GM12865 (cell line): ENCODE data around the gene PCSK9.

Experiments
- DNase-seq: peaks from one replicate; pipeline ENCODE4 v3.0.0; 2010; ENCODE audit warnings: low read depth
- H3K4me3 ChIP-seq: 2 replicates; pipeline ENCODE4 v1.5.1; 2011; ENCODE audit warnings: mild to moderate bottlenecking, low read depth, low read length, control low read depth
- TF ChIP-seq, protein P1 (sequence below): IDR thresholded peaks from 2 replicates; pipeline ENCODE4 v1.5.1; 2011; ENCODE audit warnings: low read length, control low read depth, low read depth, inconsistent platforms; ENCODE audit not compliant: insufficient read depth; ENCODE audit errors: missing control alignments

Gene PCSK9

GRCh38 chr1:55039342-55040082, at the start of gene PCSK9:
TSS of gene PCSK9 (plus strand) at chr1:55039548. CDS start at chr1:55039838, 290 bp downstream.
- no peak for DNase-seq
- no peak within 1 kb of the TSS for H3K4me3 ChIP-seq
- TF ChIP-seq, protein P1, sequence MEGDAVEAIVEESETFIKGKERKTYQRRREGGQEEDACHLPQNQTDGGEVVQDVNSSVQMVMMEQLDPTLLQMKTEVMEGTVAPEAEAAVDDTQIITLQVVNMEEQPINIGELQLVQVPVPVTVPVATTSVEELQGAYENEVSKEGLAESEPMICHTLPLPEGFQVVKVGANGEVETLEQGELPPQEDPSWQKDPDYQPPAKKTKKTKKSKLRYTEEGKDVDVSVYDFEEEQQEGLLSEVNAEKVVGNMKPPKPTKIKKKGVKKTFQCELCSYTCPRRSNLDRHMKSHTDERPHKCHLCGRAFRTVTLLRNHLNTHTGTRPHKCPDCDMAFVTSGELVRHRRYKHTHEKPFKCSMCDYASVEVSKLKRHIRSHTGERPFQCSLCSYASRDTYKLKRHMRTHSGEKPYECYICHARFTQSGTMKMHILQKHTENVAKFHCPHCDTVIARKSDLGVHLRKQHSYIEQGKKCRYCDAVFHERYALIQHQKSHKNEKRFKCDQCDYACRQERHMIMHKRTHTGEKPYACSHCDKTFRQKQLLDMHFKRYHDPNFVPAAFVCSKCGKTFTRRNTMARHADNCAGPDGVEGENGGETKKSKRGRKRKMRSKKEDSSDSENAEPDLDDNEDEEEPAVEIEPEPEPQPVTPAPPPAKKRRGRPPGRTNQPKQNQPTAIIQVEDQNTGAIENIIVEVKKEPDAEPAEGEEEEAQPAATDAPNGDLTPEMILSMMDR, result no peak

GRCh38 chr1:54989968-54990810, 49.2 kb upstream of the PCSK9 start:
- H3K4me3 ChIP-seq, result no peak overlapping the region
- TF ChIP-seq, protein P1, result no peak
- DNase-seq, result no peak

GRCh38 chr1:54990916-54991315, 48.4 kb upstream of the PCSK9 start:
- TF ChIP-seq, protein P1, result no peak

GRCh38 chr1:54991939-54992338, 47.4 kb upstream of the PCSK9 start:
- H3K4me3 ChIP-seq, result no peak overlapping the region
- DNase-seq, result no peak
- TF ChIP-seq, protein P1, result no peak

More at GRCh38 chr1:54990916-54991315, 48.4 kb upstream of the PCSK9 start:
- no peak overlapping the region for H3K4me3 ChIP-seq
- no peak for DNase-seq

GRCh38 chr1:54993140-54993539, 46.2 kb upstream of the PCSK9 start:
- DNase-seq, result no peak
- TF ChIP-seq, protein P1, result no peak
- H3K4me3 ChIP-seq, result no peak overlapping the region

DNA sequence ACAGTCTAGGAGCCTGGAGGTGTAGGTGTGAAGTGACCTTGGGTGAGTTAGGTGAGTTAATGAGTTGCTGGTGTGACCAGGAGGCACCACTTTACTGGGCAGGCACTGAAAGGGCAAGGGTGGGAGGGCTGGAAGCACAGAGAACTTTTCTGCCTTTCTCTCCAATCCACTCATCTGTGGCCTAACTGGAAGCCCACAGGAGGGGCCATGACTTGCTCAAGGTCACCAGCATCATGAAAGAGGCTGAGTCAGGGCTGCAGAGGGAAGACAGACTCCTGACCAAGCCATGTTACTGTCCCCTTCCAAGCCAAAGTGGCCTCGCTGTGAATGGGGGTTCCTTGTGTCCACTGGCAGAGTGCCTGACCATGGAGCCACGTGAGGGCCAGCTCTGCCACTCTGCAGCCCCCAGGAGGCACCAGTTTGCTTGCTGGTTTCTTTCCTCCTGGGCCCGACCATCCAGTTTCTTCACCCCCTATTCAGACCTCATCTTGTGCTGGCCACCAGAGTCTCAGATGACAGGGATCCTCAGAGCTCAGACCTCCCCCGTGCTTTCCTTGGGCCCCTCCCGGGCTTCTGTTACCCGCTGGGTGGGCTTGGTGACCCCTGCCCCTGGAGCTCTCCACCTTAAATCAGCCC, 44.9 kb upstream of the PCSK9 start:
- H3K4me3 ChIP-seq, result no peak overlapping the region
- TF ChIP-seq, protein P1, result no peak
- DNase-seq, result no peak
